ENCODE measurements around the gene USP20. TPM values are rescaled to one million over a fixed set of nuclear protein-coding genes. Genes with fewer than 3 reads are reported as not detected.

USP20 gene
- total RNA-seq, 2 donors from 2014 or later, result 14.5 to 23.4 TPM

GRCh38 chr9:129840034-129840433 lies 4.8 kb downstream of the USP20 start:
- H3K4me3 ChIP-seq, result no peak overlapping the region
- H3K27ac ChIP-seq, result no peak overlapping the region
- no peak for TF ChIP-seq POLR2A (IDR thresholded peaks at IDR 0.05)
- TF ChIP-seq CTCF (IDR thresholded peaks at IDR 0.05), result no peak
- WGBS, 2 donors, result 87 to 93% methylated on average over 7 to 8 of the region's 8 CpGs
- ATAC-seq, result no peak
- intact Hi-C loops (cut with DNase I), result no loop called here
- peaks cover 13% of the 10 kb centered on the region for H3K4me1 ChIP-seq
- no peaks in the 10 kb centered on the region for H3K9me3 ChIP-seq
- no peak for DNase-seq
- H3K27me3 ChIP-seq, result no peaks in the 10 kb centered on the region
- no peaks in the 10 kb centered on the region for H3K36me3 ChIP-seq (replicated peaks in 1 of 2; ENCODE audit: insufficient read depth in 1 of 2, low read depth in 2 of 2)

- DNase-seq (peak in 1 of 4 donors; percentile 38), ATAC-seq (no peak)
- 21 to 30% methylated on average over 4 of the region's 4 CpGs for WGBS, 2 donors
- intact Hi-C loops (cut with DNase I), result no loop called here
- TF ChIP-seq POLR2A (IDR thresholded peaks at IDR 0.05) (no peak), CTCF (IDR thresholded peaks at IDR 0.05) (peak in 1 of 7 experiments; percentile 5)
- no peak overlapping the region for H3K27ac ChIP-seq
- no peak overlapping the region for H3K4me3 ChIP-seq
- H3K36me3 ChIP-seq (replicated peaks in 1 of 2; ENCODE audit: insufficient read depth in 1 of 2, low read depth in 2 of 2), result no peaks in the 10 kb centered on the region
- peaks cover 11% of the 10 kb centered on the region for H3K4me1 ChIP-seq
- no peaks in the 10 kb centered on the region for H3K27me3 ChIP-seq
- no peaks in the 10 kb centered on the region for H3K9me3 ChIP-seq
Observed at GRCh38 chr9:129841071-129841470, 5.8 kb downstream of the USP20 start.

GRCh38 chr9:129845373-129845772 lies 10.1 kb downstream of the USP20 start:
- Histone ChIP-seq H3K27me3 (no peaks in the 10 kb centered on the region), H3K27ac (no peak overlapping the region), H3K36me3 (replicated peaks in 1 of 2; ENCODE audit: insufficient read depth in 1 of 2, low read depth in 2 of 2) (no peaks in the 10 kb centered on the region), H3K4me1 (no peaks in the 10 kb centered on the region), H3K4me3 (no peak overlapping the region), H3K9me3 (no peaks in the 10 kb centered on the region)
- intact Hi-C loops (cut with DNase I), result no loop called here
- DNase-seq (no peak), ATAC-seq (no peak)
- no peak for TF ChIP-seq CTCF (IDR thresholded peaks at IDR 0.05)
- TF ChIP-seq POLR2A (IDR thresholded peaks at IDR 0.05), result no peak
- 66 to 76% methylated on average over 2 of the region's 2 CpGs for WGBS, 2 donors

- TF ChIP-seq CTCF (IDR thresholded peaks at IDR 0.05) (no peak), POLR2A (IDR thresholded peaks at IDR 0.05) (no peak)
- Histone ChIP-seq H3K27me3 (no peaks in the 10 kb centered on the region), H3K27ac (no peak overlapping the region), H3K9me3 (no peaks in the 10 kb centered on the region), H3K4me1 (no peaks in the 10 kb centered on the region), H3K36me3 (replicated peaks in 1 of 2; ENCODE audit: insufficient read depth in 1 of 2, low read depth in 2 of 2) (peaks cover 0 to 17% of the 10 kb centered on the region in 2 donors), H3K4me3 (no peak overlapping the region)
- WGBS, 2 donors, result 74 to 76% methylated on average over 4 of the region's 4 CpGs
- ATAC-seq (no peak), DNase-seq (no peak)
- intact Hi-C loops (cut with DNase I), result no loop called here
Observed at GRCh38 chr9:129848712-129849441, 13.6 kb downstream of the USP20 start.

DNA sequence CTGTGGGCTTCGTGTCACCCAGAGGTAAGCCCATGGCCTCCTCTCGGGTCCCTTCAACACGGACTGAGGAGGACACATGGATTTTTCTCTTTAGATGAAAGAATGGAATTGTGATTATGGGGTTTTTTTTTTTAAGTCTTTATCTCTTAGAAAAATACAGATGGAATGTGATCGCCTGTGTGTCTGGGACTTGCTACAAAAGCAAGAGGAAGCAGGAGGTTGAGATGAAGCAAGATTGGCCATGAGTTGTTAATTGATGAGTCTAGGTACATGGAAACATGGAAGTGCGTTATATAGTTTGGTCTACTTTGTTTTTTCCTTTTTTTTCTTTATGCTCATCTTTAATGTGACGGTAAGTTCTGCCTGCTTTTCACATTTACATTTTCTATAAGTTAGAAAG lies 14.6 kb downstream of the USP20 start:
- Histone ChIP-seq H3K4me3 (no peak overlapping the region), H3K4me1 (no peaks in the 10 kb centered on the region), H3K9me3 (no peaks in the 10 kb centered on the region), H3K36me3 (replicated peaks in 1 of 2; ENCODE audit: insufficient read depth in 1 of 2, low read depth in 2 of 2) (peaks cover 0 to 17% of the 10 kb centered on the region in 2 donors), H3K27ac (no peak overlapping the region), H3K27me3 (no peaks in the 10 kb centered on the region)
- DNase-seq (no peak), ATAC-seq (no peak)
- no peak for TF ChIP-seq CTCF (IDR thresholded peaks at IDR 0.05)
- intact Hi-C loops (cut with DNase I), result no loop called here
- WGBS, 2 donors, result 78 to 84% methylated on average over 6 of the region's 6 CpGs
